ENCODE data around the gene ATF4. TPM values are rescaled to one million over a fixed set of nuclear protein-coding genes. Genes with fewer than 3 reads are reported as not detected.

The ATF4 gene
- total and polyA plus RNA-seq, 2 of the 13 experiments (the other 11 are each of a cell fraction or from before 2014, with no cell fraction given), result 486 to 1,297 TPM

DNA sequence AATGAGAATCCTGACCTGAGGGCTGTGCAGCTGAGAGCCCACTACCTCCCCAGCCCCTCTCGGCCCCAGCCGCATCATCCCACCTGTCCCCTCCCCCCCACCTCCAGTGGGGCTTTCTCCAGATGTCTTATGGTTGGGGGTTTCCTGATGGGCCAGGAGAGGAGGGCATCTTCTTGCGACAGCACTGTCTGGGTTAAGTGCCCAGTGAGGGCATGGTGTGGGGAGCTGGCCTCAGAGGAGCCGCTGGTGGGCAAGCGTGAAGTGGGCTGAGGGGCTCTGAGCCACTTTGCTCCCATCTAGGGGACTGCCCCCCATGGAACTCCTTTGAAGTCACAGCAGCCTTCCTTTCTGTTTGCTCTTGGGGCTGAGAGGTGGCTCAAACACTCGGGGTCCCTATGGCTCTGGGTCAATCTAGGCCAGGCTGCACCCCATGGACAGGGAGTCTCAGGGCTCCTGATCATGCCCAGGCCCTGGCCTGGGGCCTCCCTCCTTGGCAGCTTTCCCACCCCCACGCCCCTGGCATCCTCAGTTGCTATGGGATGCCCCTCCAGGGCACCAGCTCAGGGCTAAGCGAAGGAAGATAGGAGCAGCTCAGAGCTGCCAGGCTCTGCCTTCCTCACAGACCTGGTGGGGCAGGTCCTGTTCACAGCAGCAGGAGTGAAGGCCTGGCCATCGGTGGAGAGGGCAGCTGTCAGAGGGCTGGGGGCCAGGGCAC lies 29.2 kb upstream of the ATF4 start:
- POLR2A ChIA-PET, result interaction anchor here (1.2 to 1.5 kb wide), 3 partner anchors 11 to 171 kb away, joined by 4 to 12 read pairs (median 7); partner anchors contain the start of genes ATF4, MIEF1 and RPL3
- FAIRE-seq (no peak), ATAC-seq (no peak), DNase-seq (ENCODE audit: low spot score) (no peak)
- Histone ChIP-seq H3K4me2 (ENCODE audit: low read depth, low read length) (no peak overlapping the region), H3K27me3 (ENCODE audit: control insufficient read depth in 1 of 2, insufficient read depth in 2 of 2, low read length in 2 of 2) (peaks cover 0 to 2% of the 10 kb centered on the region in 2 experiments; a peak in 1 of 5 replicates), H3K4me3 (replicated peaks in 1 of 3; ENCODE audit: insufficient read depth in 1 of 3, low read depth in 2 of 3, low read length in 3 of 3) (no peak overlapping the region), H4K20me1 (ENCODE audit: insufficient read depth, low read length) (no peaks in the 10 kb centered on the region), H3K9ac (ENCODE audit: insufficient read depth, low read depth, low read length) (no peak overlapping the region), H3K36me3 (replicated peaks in 1 of 2; ENCODE audit: control insufficient read depth in 1 of 2, insufficient read depth in 2 of 2, low read length in 2 of 2) (no peaks in the 10 kb centered on the region), H3K9me3 (ENCODE audit: low read length) (no peaks in the 10 kb centered on the region), H3K27ac (ENCODE audit: extremely low read length, insufficient read depth, low read length) (no peak overlapping the region), H3K4me1 (ENCODE audit: insufficient read depth, low read length) (peaks cover 29% of the 10 kb centered on the region), H2AFZ (ENCODE audit: low read length) (no peak overlapping the region), H3K79me2 (ENCODE audit: insufficient read depth, low read length) (no peaks in the 10 kb centered on the region)
- intact Hi-C loops (cut with micrococcal nuclease; ENCODE audit: unreplicated experiment) (no loop called here), in situ Hi-C loops (cut with HindIII; ENCODE audit: extremely low pct_ligation_motif_present, low pct_unique_long_range_greater_than_20kb) (no loop called here)
- no TSS peak for BruUV-seq (replicated peaks)
- CTCF ChIA-PET (ENCODE audit: low intra/inter-chr PET ratio, low total read pairs), result no interaction called here
- 24% methylated on average over 4 of the region's 9 CpGs for WGBS (ENCODE audit: low lambda C conversion rate)
- TF ChIP-seq, protein P1, sequence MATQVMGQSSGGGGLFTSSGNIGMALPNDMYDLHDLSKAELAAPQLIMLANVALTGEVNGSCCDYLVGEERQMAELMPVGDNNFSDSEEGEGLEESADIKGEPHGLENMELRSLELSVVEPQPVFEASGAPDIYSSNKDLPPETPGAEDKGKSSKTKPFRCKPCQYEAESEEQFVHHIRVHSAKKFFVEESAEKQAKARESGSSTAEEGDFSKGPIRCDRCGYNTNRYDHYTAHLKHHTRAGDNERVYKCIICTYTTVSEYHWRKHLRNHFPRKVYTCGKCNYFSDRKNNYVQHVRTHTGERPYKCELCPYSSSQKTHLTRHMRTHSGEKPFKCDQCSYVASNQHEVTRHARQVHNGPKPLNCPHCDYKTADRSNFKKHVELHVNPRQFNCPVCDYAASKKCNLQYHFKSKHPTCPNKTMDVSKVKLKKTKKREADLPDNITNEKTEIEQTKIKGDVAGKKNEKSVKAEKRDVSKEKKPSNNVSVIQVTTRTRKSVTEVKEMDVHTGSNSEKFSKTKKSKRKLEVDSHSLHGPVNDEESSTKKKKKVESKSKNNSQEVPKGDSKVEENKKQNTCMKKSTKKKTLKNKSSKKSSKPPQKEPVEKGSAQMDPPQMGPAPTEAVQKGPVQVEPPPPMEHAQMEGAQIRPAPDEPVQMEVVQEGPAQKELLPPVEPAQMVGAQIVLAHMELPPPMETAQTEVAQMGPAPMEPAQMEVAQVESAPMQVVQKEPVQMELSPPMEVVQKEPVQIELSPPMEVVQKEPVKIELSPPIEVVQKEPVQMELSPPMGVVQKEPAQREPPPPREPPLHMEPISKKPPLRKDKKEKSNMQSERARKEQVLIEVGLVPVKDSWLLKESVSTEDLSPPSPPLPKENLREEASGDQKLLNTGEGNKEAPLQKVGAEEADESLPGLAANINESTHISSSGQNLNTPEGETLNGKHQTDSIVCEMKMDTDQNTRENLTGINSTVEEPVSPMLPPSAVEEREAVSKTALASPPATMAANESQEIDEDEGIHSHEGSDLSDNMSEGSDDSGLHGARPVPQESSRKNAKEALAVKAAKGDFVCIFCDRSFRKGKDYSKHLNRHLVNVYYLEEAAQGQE (IDR thresholded peaks at IDR 0.05; ENCODE audit: borderline replicate concordance in 1 of 2, low read depth in 1 of 2, low read length in 2 of 2), result no peak
- no peak for TF ChIP-seq TP53 (CRISPR knock-in tag; conservative IDR thresholded peaks at IDR 0.05)
- no peak for TF ChIP-seq ZNF496 (CRISPR knock-in tag; IDR thresholded peaks at IDR 0.05; ENCODE audit: insufficient replicate concordance)
- no peak for TF ChIP-seq ZNF891 (CRISPR knock-in tag; IDR thresholded peaks at IDR 0.05)
- no peak for TF ChIP-seq MAFF (IDR thresholded peaks at IDR 0.05; ENCODE audit: low read depth, low read length)
- no peak for TF ChIP-seq SCMH1 (CRISPR knock-in tag; IDR thresholded peaks at IDR 0.05; ENCODE audit: borderline replicate concordance)
- TF ChIP-seq, protein P2, sequence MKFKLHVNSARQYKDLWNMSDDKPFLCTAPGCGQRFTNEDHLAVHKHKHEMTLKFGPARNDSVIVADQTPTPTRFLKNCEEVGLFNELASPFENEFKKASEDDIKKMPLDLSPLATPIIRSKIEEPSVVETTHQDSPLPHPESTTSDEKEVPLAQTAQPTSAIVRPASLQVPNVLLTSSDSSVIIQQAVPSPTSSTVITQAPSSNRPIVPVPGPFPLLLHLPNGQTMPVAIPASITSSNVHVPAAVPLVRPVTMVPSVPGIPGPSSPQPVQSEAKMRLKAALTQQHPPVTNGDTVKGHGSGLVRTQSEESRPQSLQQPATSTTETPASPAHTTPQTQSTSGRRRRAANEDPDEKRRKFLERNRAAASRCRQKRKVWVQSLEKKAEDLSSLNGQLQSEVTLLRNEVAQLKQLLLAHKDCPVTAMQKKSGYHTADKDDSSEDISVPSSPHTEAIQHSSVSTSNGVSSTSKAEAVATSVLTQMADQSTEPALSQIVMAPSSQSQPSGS (CRISPR knock-in tag; IDR thresholded peaks at IDR 0.05), result no peak
- TF ChIP-seq CC2D1A (CRISPR knock-in tag; IDR thresholded peaks at IDR 0.05), result no peak
- TF ChIP-seq, protein P3, sequence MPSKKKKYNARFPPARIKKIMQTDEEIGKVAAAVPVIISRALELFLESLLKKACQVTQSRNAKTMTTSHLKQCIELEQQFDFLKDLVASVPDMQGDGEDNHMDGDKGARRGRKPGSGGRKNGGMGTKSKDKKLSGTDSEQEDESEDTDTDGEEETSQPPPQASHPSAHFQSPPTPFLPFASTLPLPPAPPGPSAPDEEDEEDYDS (CRISPR knock-in tag; IDR thresholded peaks at IDR 0.05), result no peak
- TF ChIP-seq, protein P4, sequence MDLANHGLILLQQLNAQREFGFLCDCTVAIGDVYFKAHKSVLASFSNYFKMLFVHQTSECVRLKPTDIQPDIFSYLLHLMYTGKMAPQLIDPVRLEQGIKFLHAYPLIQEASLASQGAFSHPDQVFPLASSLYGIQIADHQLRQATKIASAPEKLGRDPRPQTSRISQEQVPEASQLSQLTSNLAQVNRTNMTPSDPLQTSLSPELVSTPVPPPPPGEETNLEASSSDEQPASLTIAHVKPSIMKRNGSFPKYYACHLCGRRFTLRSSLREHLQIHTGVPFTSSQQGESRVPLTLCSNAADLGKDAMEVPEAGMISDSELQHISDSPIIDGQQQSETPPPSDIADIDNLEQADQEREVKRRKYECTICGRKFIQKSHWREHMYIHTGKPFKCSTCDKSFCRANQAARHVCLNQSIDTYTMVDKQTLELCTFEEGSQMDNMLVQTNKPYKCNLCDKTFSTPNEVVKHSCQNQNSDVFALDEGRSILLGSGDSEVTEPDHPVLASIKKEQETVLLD (CRISPR knock-in tag; IDR thresholded peaks at IDR 0.05; ENCODE audit: low read depth), result no peak
- TF ChIP-seq NR2C2 (CRISPR knock-in tag; IDR thresholded peaks at IDR 0.05; ENCODE audit: borderline replicate concordance), result no peak
- no peak for TF ChIP-seq ZNF331 (CRISPR knock-in tag; IDR thresholded peaks at IDR 0.05)
- no peak for TF ChIP-seq ZFAT (CRISPR knock-in tag; conservative IDR thresholded peaks at IDR 0.05)
- TF ChIP-seq ZNF274 (CRISPR knock-in tag; IDR thresholded peaks at IDR 0.05), result no peak

Data from HepG2 (cell line).